Liver (tissue), 9 donors: ENCODE data around the gene GOLGA2. TPM values are rescaled to one million over a fixed set of nuclear protein-coding genes. Genes with fewer than 3 reads are reported as not detected.

Source experiments
- DNase-seq: peaks from one replicate; pipeline ENCODE4 v3.0.0-alpha.2; 2017; ENCODE audit warnings: low spot score
- H3K27ac ChIP-seq, 2 donors: one replicate each; pipeline ENCODE4 v1.7.0; 2013; ENCODE audit warnings: inconsistent platforms in 2 of 2, low read length in 2 of 2, control low read depth in 1 of 2, low read depth in 1 of 2, mild to moderate bottlenecking in 1 of 2
- H3K27me3 ChIP-seq, 4 donors: one replicate each; pipeline versions ENCODE4 v1.6.1 to v1.7.0; 2013; ENCODE audit warnings: low read length in 3 of 4, inconsistent platforms in 1 of 4, mild to moderate bottlenecking in 1 of 4, moderate library complexity in 1 of 4; ENCODE audit not compliant: control insufficient read depth in 4 of 4, insufficient read depth in 4 of 4
- H3K36me3 ChIP-seq, 4 donors: one replicate each; pipeline versions ENCODE4 v1.6.1 to v1.7.0; 2013; ENCODE audit warnings: low read length in 3 of 4, mild to moderate bottlenecking in 3 of 4, low read depth in 1 of 4, moderate library complexity in 1 of 4; ENCODE audit not compliant: control insufficient read depth in 4 of 4, insufficient read depth in 3 of 4
- H3K4me1 ChIP-seq, 4 donors: one replicate each; pipeline versions ENCODE4 v1.6.1 to v1.7.0; 2013; ENCODE audit warnings: low read length in 3 of 4, mild to moderate bottlenecking in 3 of 4, moderate library complexity in 1 of 4; ENCODE audit not compliant: control insufficient read depth in 4 of 4, insufficient read depth in 4 of 4
- H3K4me3 ChIP-seq, 3 donors: one replicate each; pipeline versions ENCODE4 v1.6.1 to v1.7.0; 2013; ENCODE audit warnings: low read length in 3 of 3, control low read depth in 1 of 3, low read depth in 1 of 3, mild to moderate bottlenecking in 1 of 3
- H3K9ac ChIP-seq, 2 donors: one replicate each; pipeline ENCODE4 v1.7.0; 2013; ENCODE audit warnings: low read length in 2 of 2, mild to moderate bottlenecking in 2 of 2, moderate library complexity in 2 of 2, control low read depth in 1 of 2, low read depth in 1 of 2
- H3K9me3 ChIP-seq, 4 donors: one replicate each; pipeline versions ENCODE4 v1.6.1 to v1.7.0; 2013; ENCODE audit warnings: low read length in 3 of 4; ENCODE audit not compliant: control insufficient read depth in 4 of 4
- EGR1 ChIP-seq, 2 donors: IDR thresholded peaks; 2 replicates each; pipeline ENCODE4 v1.6.1; 2016 to 2018; ENCODE audit warnings: antibody characterized with exemption in 2 of 2, low read depth in 2 of 2
- FOXA1 ChIP-seq: IDR thresholded peaks from 2 replicates; pipeline ENCODE4 v1.6.1; 2016; ENCODE audit warnings: antibody characterized with exemption
- FOXA2 ChIP-seq: IDR thresholded peaks from 2 replicates; pipeline ENCODE4 v1.6.1; 2016; ENCODE audit warnings: antibody characterized with exemption
- GABPA ChIP-seq, 2 donors: IDR thresholded peaks in 1 of 2; conservative IDR thresholded peaks in 1 of 2; 2 replicates each; pipeline ENCODE4 v1.6.1; 2016; ENCODE audit warnings: antibody characterized with exemption in 2 of 2, mild to moderate bottlenecking in 1 of 2, moderate library complexity in 1 of 2
- HNF4A ChIP-seq, 2 donors: conservative IDR thresholded peaks; 2 replicates each; pipeline ENCODE4 v1.6.1; 2016; ENCODE audit warnings: antibody characterized with exemption in 2 of 2, mild to moderate bottlenecking in 2 of 2
- HNF4G ChIP-seq: IDR thresholded peaks from 2 replicates; pipeline ENCODE4 v1.6.1; 2016; ENCODE audit warnings: antibody characterized with exemption
- JUND ChIP-seq, 2 donors: IDR thresholded peaks; 2 replicates each; pipeline ENCODE4 v1.6.1; 2016; ENCODE audit warnings: antibody characterized with exemption in 2 of 2
- MAX ChIP-seq: IDR thresholded peaks from 2 replicates; pipeline ENCODE4 v1.6.1; 2016; ENCODE audit warnings: antibody characterized with exemption
- NR2F2 ChIP-seq: IDR thresholded peaks from 2 replicates; pipeline ENCODE4 v1.6.1; 2016; ENCODE audit warnings: antibody characterized with exemption
- RAD21 ChIP-seq, 2 donors: IDR thresholded peaks; 2 replicates each; pipeline ENCODE4 v1.6.1; 2016; ENCODE audit warnings: antibody characterized with exemption in 2 of 2, mild to moderate bottlenecking in 2 of 2
- RXRA ChIP-seq, 2 donors: IDR thresholded peaks; 2 replicates each; pipeline ENCODE4 v1.6.1; 2017 to 2018; ENCODE audit warnings: antibody characterized with exemption in 2 of 2, mild to moderate bottlenecking in 1 of 2
- SP1 ChIP-seq: IDR thresholded peaks from 2 replicates; pipeline ENCODE4 v1.6.1; 2018; ENCODE audit warnings: antibody characterized with exemption, mild to moderate bottlenecking
- TAF1 ChIP-seq: conservative IDR thresholded peaks from 2 replicates; pipeline ENCODE4 v1.6.1; 2016; ENCODE audit warnings: antibody characterized with exemption, mild to moderate bottlenecking
- YY1 ChIP-seq: IDR thresholded peaks from 2 replicates; pipeline ENCODE4 v1.6.1; 2016; ENCODE audit warnings: antibody characterized with exemption, mild to moderate bottlenecking
- ZBTB33 ChIP-seq: IDR thresholded peaks from 2 replicates; pipeline ENCODE4 v1.6.1; 2016; ENCODE audit warnings: antibody characterized with exemption
- WGBS: extraction: QIAGEN DNeasy Blood & Tissue Kit; methylation state at CpG from one replicate; pipeline ENCODE4 v1.1.7; 2013; 5-methylcytosine and 5-hydroxymethylcytosine counted together
- polyA plus RNA-seq, 2 donors: library from polyadenylated mRNA; stranded (reverse) in 1 of 2; unstranded in 1 of 2; fragments of 200-250 nt in 1 of 2; fragments of >200 nt in 1 of 2; fragmentation: Nextera tagmentation in 1 of 2; extraction: Ambion mirVana in 1 of 2; gene quantifications; one replicate each; pipeline versions ENCODE4 v1.2.1 to v1.2.3, GENCODE V29; 2013 to 2015
- total RNA-seq, 2 donors: library from RNA; depleted of rRNA; stranded (reverse); fragments of >200 nt; gene quantifications; one replicate each; pipeline ENCODE4 v1.2.3, GENCODE V29; 2014
- TF ChIP-seq, protein P1 (sequence below): IDR thresholded peaks from 2 replicates; pipeline ENCODE4 v1.6.1; 2016; ENCODE audit warnings: antibody characterized with exemption
- TF ChIP-seq, protein P2 (sequence below): IDR thresholded peaks from 2 replicates; pipeline ENCODE4 v1.6.1; 2016; ENCODE audit warnings: antibody characterized with exemption, mild to moderate bottlenecking
- TF ChIP-seq, protein P3 (sequence below): fragments of 150-350 bp; IDR thresholded peaks from 2 replicates; pipeline ENCODE4 v1.5.1; 2017; ENCODE audit warnings: improper control_type of control experiment, low read depth, low read length; ENCODE audit not compliant: missing input control
- donor health status: healthy.
- donor health status: healthy.
- donor health status: healthy.
- donor health status: healthy.
- donor health status: healthy.

The GOLGA2 gene
- total and polyA plus RNA-seq, 4 donors = 14.4 to 45.7 (median 27.9) TPM

DNA sequence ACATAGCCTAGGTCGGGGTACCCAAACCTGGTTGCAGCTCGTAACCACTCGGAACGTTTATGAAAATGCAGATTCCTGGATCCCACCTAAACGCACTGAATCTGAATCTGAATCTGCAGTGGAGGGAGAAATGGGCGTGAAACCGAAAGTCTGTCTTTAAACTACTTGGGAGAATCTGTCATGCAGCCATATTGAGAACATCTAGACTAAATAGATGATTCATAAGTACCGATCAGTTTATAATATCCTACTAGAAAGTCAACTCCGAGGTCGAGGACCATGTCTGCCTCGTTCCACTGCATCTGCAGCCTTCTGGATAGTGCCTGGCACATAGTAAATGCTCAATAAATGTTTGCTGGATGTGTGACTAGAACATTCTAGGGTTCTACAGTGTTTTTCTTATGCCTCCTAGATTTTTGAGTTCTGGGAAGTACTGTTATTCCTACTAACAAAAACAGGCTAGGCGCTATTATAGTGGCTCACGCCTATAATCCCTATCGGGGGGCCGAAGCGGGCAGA lies 47.5 kb upstream of the GOLGA2 start:
- peak overlapping the region; percentile 87 to 93 for H3K27ac ChIP-seq
- H3K27me3 ChIP-seq = no peaks in the 10 kb centered on the region
- H3K4me3 ChIP-seq = peak overlapping the region; percentile 69 to 89 (median 75)
- 26% methylated on average over 16 of the region's 16 CpGs for WGBS
- peaks cover 9 to 38% (median 31%) of the 10 kb centered on the region in 4 donors for H3K4me1 ChIP-seq
- peaks cover 2 to 19% (median 4%) of the 10 kb centered on the region in 4 donors for H3K36me3 ChIP-seq
- H3K9me3 ChIP-seq = no peaks in the 10 kb centered on the region
- no peak for TF ChIP-seq NR2F2
- TF ChIP-seq HNF4G = no peak
- DNase-seq = no peak
- H3K9ac ChIP-seq = peak overlapping the region; percentile 21 to 88

GRCh38 chr9:128322404-128323211 lies 46.8 kb upstream of the GOLGA2 start, which contains the start of the genes COQ4 and TRUB2:
Gene COQ4 (plus strand): TSS chr9:128322839. CDS start chr9:128322859, 20 bp downstream.
Gene TRUB2 (minus strand): TSS chr9:128322447. CDS start chr9:128322408, 39 bp downstream.
- H3K4me3 ChIP-seq = peak within 1 kb of the TSS; percentile 69 to 89 (median 75)
- peaks cover 0 to 15% (median 2%) of the 10 kb centered on the region in 4 donors for H3K36me3 ChIP-seq
- under 1% methylated on average over 83 of the region's 83 CpGs for WGBS
- TF ChIP-seq JUND (IDR thresholded peaks at IDR 0.05) (no peak), NR2F2 (peak; percentile 74), YY1 (peak; percentile 99), ZBTB33 (peak; percentile 95), HNF4A (conservative IDR thresholded peaks at IDR 0.05) (peak; percentile 28 to 33), FOXA1 (peak; percentile 44), EGR1 (IDR thresholded peaks at IDR 0.05; ENCODE audit: low read depth in 2 of 2) (peak; percentile 29 to 62), GABPA (IDR thresholded peaks at IDR 0.05 in 1 of 2, conservative IDR thresholded peaks at IDR 0.05 in 1 of 2) (peak; percentile 97 to 99), MAX (peak; percentile 99), HNF4G (no peak), SP1 (peak; percentile 64), FOXA2 (no peak), TAF1 (no peak), RXRA (IDR thresholded peaks at IDR 0.05) (peak; percentile 42 to 69), RAD21 (IDR thresholded peaks at IDR 0.05) (peak; percentile 19 to 24)
- TF ChIP-seq, protein P1, sequence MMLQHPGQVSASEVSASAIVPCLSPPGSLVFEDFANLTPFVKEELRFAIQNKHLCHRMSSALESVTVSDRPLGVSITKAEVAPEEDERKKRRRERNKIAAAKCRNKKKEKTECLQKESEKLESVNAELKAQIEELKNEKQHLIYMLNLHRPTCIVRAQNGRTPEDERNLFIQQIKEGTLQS = peak; percentile 66
- TF ChIP-seq, protein P2, sequence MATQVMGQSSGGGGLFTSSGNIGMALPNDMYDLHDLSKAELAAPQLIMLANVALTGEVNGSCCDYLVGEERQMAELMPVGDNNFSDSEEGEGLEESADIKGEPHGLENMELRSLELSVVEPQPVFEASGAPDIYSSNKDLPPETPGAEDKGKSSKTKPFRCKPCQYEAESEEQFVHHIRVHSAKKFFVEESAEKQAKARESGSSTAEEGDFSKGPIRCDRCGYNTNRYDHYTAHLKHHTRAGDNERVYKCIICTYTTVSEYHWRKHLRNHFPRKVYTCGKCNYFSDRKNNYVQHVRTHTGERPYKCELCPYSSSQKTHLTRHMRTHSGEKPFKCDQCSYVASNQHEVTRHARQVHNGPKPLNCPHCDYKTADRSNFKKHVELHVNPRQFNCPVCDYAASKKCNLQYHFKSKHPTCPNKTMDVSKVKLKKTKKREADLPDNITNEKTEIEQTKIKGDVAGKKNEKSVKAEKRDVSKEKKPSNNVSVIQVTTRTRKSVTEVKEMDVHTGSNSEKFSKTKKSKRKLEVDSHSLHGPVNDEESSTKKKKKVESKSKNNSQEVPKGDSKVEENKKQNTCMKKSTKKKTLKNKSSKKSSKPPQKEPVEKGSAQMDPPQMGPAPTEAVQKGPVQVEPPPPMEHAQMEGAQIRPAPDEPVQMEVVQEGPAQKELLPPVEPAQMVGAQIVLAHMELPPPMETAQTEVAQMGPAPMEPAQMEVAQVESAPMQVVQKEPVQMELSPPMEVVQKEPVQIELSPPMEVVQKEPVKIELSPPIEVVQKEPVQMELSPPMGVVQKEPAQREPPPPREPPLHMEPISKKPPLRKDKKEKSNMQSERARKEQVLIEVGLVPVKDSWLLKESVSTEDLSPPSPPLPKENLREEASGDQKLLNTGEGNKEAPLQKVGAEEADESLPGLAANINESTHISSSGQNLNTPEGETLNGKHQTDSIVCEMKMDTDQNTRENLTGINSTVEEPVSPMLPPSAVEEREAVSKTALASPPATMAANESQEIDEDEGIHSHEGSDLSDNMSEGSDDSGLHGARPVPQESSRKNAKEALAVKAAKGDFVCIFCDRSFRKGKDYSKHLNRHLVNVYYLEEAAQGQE = peak; percentile 69
- TF ChIP-seq, protein P3, sequence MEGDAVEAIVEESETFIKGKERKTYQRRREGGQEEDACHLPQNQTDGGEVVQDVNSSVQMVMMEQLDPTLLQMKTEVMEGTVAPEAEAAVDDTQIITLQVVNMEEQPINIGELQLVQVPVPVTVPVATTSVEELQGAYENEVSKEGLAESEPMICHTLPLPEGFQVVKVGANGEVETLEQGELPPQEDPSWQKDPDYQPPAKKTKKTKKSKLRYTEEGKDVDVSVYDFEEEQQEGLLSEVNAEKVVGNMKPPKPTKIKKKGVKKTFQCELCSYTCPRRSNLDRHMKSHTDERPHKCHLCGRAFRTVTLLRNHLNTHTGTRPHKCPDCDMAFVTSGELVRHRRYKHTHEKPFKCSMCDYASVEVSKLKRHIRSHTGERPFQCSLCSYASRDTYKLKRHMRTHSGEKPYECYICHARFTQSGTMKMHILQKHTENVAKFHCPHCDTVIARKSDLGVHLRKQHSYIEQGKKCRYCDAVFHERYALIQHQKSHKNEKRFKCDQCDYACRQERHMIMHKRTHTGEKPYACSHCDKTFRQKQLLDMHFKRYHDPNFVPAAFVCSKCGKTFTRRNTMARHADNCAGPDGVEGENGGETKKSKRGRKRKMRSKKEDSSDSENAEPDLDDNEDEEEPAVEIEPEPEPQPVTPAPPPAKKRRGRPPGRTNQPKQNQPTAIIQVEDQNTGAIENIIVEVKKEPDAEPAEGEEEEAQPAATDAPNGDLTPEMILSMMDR = no peak
- H3K4me1 ChIP-seq = peaks cover 9 to 38% (median 31%) of the 10 kb centered on the region in 4 donors
- no peaks in the 10 kb centered on the region for H3K27me3 ChIP-seq
- H3K9me3 ChIP-seq = no peaks in the 10 kb centered on the region
- DNase-seq = peak; percentile 91
- H3K27ac ChIP-seq = peak within 1 kb of the TSS; percentile 87 to 93
- H3K9ac ChIP-seq = peak within 1 kb of the TSS; percentile 21 to 88
